Erythroblast (primary cell): ENCODE measurements around the gene CHAF1A.

Source experiments
- DNase-seq, 2 experiments: peaks; one replicate each; lab custom pipeline; 2025; lab: John Stamatoyannopoulos, UW
- GATA1 ChIP-seq: IDR thresholded peaks from 2 replicates; pipeline ENCODE4 v1.6.1; 2011; ENCODE audit warnings: low read depth, mild to moderate bottlenecking, control low read depth, low read length, moderate library complexity
- POLR2A ChIP-seq: IDR thresholded peaks from 2 replicates; pipeline ENCODE4 v1.6.1; 2011; ENCODE audit warnings: mild to moderate bottlenecking, low read length

Gene CHAF1A

GRCh38 chr19:4437103-4437502 is 34.7 kb downstream of the CHAF1A start:
- DNase-seq, result no peak
- no peak for TF ChIP-seq GATA1
- no peak for TF ChIP-seq POLR2A

GRCh38 chr19:4439243-4439642 is 36.8 kb downstream of the CHAF1A start:
- no peak for DNase-seq
- TF ChIP-seq POLR2A, result no peak
- no peak for TF ChIP-seq GATA1

GRCh38 chr19:4441994-4442818 is 39.8 kb downstream of the CHAF1A start:
- DNase-seq, result no peak
- TF ChIP-seq POLR2A, result no peak
- no peak for TF ChIP-seq GATA1

DNA sequence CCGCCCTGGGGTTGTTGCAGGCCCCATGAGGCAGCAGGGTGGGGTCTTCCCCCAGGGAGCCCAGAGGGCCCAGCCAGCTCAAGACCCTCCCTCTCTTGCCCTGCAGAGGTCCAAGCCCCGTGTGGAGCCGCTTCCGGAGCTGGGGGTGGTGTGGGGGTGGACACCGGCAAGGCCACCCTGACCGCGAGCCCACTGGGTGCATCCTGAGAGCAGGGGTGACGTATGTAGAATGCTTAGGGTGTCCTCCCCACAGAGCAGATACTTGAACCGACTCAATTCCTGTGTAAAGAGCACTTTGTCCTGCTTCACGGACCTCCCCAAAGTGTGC is 40.3 kb downstream of the CHAF1A start:
- no peak for DNase-seq
- no peak for TF ChIP-seq GATA1
- no peak for TF ChIP-seq POLR2A

- TF ChIP-seq GATA1 (no peak), POLR2A (no peak)
- DNase-seq, result no peak
Observed at GRCh38 chr19:4443188-4443587, 40.7 kb downstream of the CHAF1A start.

DNA sequence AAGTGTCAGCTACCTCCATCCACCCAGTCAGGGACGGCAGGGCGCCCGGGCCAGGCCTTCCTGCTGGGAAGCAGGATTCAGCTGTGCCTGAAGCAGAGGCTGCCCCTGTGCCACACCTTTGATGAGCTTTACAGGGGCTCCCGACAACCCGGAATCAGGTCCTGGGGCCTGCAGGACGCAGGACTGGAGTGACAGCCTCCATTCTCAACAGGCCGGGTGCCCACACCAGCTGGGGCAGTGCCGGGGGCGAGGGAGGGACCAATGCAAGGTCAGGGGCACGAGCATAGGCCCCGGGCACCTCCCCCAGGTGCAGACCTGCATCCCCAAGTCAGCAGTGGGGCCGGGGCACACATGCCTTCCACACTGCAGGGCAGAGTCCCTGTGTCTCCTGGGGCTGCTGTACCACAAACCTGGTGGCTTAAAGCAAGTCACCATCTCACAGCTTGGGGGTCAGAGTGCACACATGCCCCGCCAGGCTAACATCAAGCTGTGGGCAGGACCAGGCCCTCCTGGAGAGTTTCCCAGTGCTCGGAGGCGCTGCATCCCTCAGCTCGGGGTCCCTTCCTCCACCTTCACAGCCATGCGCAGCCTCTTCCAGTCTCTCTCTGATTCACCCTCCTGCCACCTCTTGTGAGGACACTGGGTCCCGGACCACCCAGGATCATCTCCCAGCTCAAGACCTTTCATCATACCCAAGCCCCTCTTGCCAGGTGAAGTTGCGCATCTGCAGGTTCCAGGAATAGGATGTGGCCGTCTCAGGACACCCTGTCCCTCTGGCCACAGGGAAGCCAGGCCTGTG is 41.7 kb downstream of the CHAF1A start:
- TF ChIP-seq GATA1, result no peak
- TF ChIP-seq POLR2A, result peak; percentile 26
- no peak for DNase-seq

DNA sequence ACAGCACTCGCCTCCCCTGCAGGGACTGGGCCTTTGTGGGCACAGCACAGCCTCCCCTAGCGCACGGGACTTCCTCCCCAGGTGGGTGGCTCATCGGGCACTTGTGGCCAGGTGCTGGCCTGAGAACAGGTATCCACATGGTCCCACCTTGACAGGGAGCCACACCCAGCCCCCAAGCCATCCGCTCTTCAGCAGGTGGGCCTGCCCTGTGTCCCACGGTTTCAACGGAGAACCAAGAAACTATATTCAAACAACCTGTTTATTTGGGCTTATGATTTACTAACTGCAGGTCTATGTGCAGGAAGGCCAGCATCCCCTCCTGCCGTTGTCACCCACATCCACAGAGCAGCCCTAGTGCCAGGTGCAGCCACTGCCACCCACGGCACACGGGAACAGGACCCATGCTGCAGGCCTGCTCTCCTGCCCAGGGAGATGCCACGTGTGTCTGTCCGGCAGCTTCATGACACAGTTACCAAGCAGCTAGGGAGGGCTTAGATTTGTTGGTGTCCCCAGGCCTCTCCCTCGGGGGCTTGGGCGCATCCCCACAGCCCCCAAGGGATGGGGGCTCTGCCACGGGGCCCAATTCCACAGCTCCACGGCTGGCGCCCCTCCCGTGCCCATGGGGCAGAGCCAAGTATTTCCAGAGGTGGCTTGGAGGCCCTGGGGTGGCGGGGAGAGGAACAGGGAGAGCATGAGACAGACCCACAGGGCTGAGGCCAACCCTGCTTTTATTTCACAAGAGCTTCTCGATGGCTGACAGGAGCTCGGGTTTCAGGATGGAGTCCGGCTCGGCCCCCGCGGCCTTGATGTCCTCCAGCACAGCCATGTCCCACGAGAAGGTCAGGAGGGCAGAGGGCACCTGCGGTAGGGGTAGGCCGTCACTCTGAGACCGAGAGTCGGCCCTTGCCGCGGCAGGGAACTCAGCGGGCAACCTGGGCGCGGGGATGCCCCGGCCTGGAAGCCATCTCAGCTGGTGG is 42.6 kb downstream of the CHAF1A start:
- no peak for DNase-seq
- TF ChIP-seq POLR2A, result peak; percentile 7
- no peak for TF ChIP-seq GATA1

DNA sequence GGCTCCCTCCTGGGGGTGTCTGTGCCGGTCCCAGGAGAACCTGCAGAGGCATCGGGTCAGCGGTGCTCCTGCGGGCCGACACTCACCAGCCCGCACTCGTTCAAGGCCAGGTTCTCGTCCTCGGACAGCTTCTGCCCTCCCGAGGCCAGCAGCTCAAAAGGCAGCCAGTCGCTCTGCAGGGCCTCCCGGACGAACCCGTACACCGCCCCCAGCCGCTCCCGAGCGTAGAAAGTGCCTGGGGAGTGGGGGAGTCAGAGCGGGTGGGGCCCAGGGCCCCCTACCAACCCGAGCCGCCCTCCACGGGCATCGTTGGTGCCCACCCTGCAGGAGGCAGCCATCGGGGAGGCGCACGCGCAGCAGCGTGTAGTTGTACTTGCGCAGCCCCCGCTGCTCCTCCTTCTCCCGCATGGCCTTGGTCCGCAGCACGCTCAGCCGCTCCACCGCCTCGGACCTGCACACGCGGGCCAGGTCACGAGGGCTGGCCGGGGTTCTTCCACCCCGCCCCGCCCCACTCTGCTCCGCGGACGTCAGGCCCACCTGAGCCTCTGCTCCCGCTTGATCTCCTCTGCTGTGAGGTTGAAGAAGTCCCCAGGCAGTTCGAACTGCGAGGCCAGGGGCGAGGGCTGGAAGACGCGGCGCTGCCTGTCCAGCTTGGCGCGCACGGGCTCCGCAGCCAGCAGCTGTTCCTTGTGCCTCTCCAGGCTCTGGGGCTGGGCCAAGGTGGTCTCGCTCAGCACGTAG is 43.7 kb downstream of the CHAF1A start:
- no peak for TF ChIP-seq GATA1
- no peak for DNase-seq

DNA sequence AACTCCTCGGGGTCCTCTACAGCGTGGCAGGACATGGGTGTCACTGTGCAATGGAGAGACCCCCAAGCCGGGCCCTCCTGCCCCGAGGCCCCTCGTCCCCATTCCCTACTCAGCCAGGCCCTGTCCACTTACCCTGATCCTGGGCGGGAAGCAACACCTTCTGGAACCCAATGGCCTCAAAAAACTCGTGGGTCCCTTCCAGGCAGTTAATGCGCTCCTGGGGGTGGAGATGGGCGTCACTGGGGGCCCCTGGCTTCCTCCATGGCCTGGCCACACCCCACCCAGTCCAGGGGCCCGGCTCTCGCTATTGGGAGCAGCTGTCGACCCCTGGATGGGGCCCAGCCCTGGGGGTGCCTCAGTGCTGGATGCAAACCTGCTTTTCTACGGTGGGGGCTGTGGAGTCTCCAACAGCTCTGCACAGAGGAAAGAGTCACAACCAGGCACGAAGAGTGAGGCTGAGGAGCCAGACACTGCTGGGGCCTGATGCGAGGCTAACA is 44.3 kb downstream of the CHAF1A start:
- no peak for DNase-seq
- no peak for TF ChIP-seq GATA1
- TF ChIP-seq POLR2A, result no peak

DNA sequence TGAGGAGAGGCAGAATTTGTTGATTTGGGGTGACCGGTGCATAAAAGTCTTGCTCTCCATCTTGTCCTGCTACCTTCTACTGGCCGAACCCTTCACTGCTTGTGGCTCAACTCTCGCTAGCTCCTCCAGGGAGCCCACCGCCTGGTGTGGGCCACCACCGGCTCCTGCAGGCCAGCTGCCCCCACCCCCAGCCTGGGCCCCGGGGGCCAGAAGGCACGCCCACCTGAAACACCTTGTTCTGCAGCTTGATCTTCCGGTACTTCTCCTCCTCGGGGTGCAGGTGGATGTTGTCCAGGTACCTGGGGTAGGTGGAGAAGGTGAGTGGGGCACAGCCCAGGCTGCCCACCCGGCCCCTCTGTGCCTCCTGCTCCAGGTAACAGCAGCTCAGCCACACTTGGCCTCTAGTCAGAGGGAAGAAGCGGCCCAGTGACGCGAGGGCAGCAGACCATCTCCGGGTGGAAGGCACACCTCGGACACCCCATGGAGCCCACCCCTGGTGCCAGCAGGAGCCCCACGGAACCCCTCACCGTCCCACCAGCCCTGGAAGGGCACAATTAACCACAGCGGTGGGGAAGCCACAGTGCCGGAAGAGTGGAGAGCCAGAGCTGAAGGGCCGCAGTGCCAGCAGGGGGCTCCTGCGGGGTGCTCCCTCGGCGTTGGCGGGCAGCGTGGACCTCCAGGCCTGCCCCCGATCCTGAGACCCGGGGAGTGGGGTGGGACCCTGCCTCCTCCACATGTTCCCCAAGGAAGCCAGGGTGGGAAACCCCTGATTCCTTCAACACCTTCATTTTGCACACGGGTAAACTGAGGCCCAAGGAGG is 45.1 kb downstream of the CHAF1A start:
- TF ChIP-seq POLR2A (no peak), GATA1 (no peak)
- no peak for DNase-seq

DNA sequence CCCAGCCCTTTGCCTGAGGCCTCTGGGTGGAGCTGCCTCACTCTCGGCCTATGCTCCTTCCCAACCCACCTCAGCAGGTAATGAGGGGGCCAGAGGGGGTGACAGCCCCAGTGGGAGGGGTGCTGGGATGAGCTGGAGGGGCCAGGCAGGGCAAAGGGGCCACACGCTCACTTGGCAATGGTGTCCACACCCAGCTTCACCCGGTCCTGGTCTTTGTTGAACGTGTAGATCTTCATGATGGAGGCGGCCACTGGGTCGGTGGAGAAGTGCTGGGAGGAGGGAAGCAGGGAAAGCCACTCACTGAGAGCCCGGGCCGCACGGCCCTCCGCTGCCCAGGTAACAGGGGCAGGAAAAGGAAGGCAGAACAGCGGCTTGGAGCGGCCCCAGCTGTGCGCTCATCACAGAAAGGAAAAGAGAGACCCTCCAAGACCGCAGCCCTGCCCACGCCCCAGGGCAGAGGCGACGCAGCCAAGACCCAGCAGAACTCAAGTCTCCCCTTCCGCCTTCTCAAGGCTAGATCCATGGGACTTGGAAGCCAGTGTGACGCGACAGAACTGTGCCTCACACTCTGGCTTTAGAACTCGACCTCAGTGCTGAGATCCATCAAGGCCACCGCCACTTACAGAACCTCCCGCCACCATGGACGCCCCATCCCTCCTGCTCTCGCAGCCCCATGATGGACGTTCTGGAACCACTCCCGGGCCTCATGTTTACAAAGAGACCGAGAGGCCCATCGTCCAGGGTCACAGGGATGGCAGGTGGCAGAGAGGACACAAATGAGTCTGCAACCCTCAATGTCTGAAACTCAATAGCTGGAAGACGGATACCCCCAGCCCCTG is 45.9 kb downstream of the CHAF1A start:
- DNase-seq, result no peak
- no peak for TF ChIP-seq GATA1
- no peak for TF ChIP-seq POLR2A
